SU-DHL-6 (cell line): ENCODE results near the gene MIGA2.
A peak's percentile ranks its signal among the peaks of the same experiment; 100 is the strongest.
"Not testable (repeated sequence)": the region's sequence is repeated elsewhere in the genome, so short reads cannot be mapped to it uniquely, and the experiment has no call there.

ENCODE experiments used
- H2AFZ ChIP-seq: fragments of 200-600 bp; sonication (generic); 2 replicates; pipeline ENCODE4 v1.6.1; 2014; ENCODE audit warnings: low read depth, mild to moderate bottlenecking, moderate library complexity, mixed read lengths, antibody characterized with exemption, low read length; ENCODE audit not compliant: severe bottlenecking
- H3F3A ChIP-seq: fragments of 200-600 bp; shearing (Covaris generic); 2 replicates; pipeline ENCODE4 v1.6.0; 2016; ENCODE audit warnings: antibody characterized with exemption, mild to moderate bottlenecking; ENCODE audit not compliant: insufficient read depth
- H3K27ac ChIP-seq: fragments of 200-600 bp; sonication (generic); 2 replicates; pipeline ENCODE4 v1.5.1; 2016; ENCODE audit warnings: low read depth, mild to moderate bottlenecking, low read length, moderate library complexity, mixed read lengths
- H3K27me3 ChIP-seq: fragments of 200-600 bp; sonication (generic), shearing (Covaris generic); 2 replicates; pipeline ENCODE4 v1.6.0; 2014; ENCODE audit warnings: mild to moderate bottlenecking, low read length
- H3K36me3 ChIP-seq: fragments of 200-600 bp; sonication (generic); 2 replicates; pipeline ENCODE4 v1.6.1; 2014; ENCODE audit warnings: mild to moderate bottlenecking, low read length, mixed read lengths
- H3K4me2 ChIP-seq: fragments of 300-600, 200-600 bp; shearing (Covaris generic), sonication (generic); 2 replicates; pipeline ENCODE4 v1.6.0; 2014; ENCODE audit warnings: low read length, low read depth, mild to moderate bottlenecking; ENCODE audit not compliant: poor library complexity, severe bottlenecking
- H3K4me3 ChIP-seq: fragments of 200-600 bp; sonication (generic); 2 replicates; pipeline ENCODE4 v1.5.1; 2014; ENCODE audit warnings: antibody characterized with exemption, low read length, mild to moderate bottlenecking, mixed read lengths; ENCODE audit not compliant: insufficient read depth, poor library complexity, severe bottlenecking
- H3K79me2 ChIP-seq: fragments of 200-600 bp; sonication (generic); 2 replicates; pipeline ENCODE4 v1.6.1; 2014; ENCODE audit warnings: mild to moderate bottlenecking, low read length, moderate library complexity; ENCODE audit not compliant: insufficient read depth
- H3K9ac ChIP-seq: fragments of 200-600 bp; sonication (generic); 2 replicates; pipeline ENCODE4 v1.7.0; 2014; ENCODE audit warnings: mild to moderate bottlenecking, low read length
- H3K9me2 ChIP-seq: fragments of 200-600 bp; sonication (generic); replicated peaks from 2 replicates; pipeline ENCODE4 v1.6.1; 2014; ENCODE audit warnings: low read length; ENCODE audit not compliant: insufficient read depth
- H3K9me3 ChIP-seq: fragments of 200-600 bp; sonication (generic); 2 replicates; pipeline ENCODE4 v1.6.1; 2014; ENCODE audit warnings: low read length, mixed read lengths; ENCODE audit not compliant: insufficient read depth
- H4K20me1 ChIP-seq: fragments of 200-600 bp; sonication (generic); 2 replicates; pipeline ENCODE4 v1.6.1; 2014; ENCODE audit warnings: low read depth, mild to moderate bottlenecking, antibody characterized with exemption, low read length, moderate library complexity, mixed read lengths
- EZH2phosphoT487 ChIP-seq: fragments of 200-600 bp; sonication (generic), shearing (Covaris generic); conservative IDR thresholded peaks from 2 replicates; pipeline ENCODE4 v1.6.1; 2018; ENCODE audit warnings: mild to moderate bottlenecking, antibody characterized with exemption, low read length, moderate library complexity, mixed read lengths
- TF ChIP-seq, protein P1 (sequence below): fragments of 200-600 bp; sonication (generic); IDR thresholded peaks from one replicate; pipeline ENCODE4 v1.5.1; 2017; ENCODE audit warnings: antibody characterized with exemption, mild to moderate bottlenecking, low read length, moderate library complexity; ENCODE audit not compliant: insufficient read depth, poor library complexity, severe bottlenecking

Gene MIGA2

GRCh38 chr9:129032541-129033159, 3.8 kb upstream of the MIGA2 start:
- Histone ChIP-seq H3K79me2 (peaks cover 2% of the 10 kb centered on the region), H3K9ac (no peak overlapping the region), H3K9me2 (no peaks in the 10 kb centered on the region), H3K36me3 (no peaks in the 10 kb centered on the region), H3K4me2 (no peak overlapping the region), H3F3A (no peaks in the 10 kb centered on the region), H3K9me3 (no peaks in the 10 kb centered on the region), H3K4me3 (no peak overlapping the region), H2AFZ (no peak overlapping the region), H4K20me1 (no peaks in the 10 kb centered on the region), H3K27ac (no peak overlapping the region), H3K27me3 (no peaks in the 10 kb centered on the region)
- TF ChIP-seq, protein P1, sequence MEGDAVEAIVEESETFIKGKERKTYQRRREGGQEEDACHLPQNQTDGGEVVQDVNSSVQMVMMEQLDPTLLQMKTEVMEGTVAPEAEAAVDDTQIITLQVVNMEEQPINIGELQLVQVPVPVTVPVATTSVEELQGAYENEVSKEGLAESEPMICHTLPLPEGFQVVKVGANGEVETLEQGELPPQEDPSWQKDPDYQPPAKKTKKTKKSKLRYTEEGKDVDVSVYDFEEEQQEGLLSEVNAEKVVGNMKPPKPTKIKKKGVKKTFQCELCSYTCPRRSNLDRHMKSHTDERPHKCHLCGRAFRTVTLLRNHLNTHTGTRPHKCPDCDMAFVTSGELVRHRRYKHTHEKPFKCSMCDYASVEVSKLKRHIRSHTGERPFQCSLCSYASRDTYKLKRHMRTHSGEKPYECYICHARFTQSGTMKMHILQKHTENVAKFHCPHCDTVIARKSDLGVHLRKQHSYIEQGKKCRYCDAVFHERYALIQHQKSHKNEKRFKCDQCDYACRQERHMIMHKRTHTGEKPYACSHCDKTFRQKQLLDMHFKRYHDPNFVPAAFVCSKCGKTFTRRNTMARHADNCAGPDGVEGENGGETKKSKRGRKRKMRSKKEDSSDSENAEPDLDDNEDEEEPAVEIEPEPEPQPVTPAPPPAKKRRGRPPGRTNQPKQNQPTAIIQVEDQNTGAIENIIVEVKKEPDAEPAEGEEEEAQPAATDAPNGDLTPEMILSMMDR, result no peak

DNA sequence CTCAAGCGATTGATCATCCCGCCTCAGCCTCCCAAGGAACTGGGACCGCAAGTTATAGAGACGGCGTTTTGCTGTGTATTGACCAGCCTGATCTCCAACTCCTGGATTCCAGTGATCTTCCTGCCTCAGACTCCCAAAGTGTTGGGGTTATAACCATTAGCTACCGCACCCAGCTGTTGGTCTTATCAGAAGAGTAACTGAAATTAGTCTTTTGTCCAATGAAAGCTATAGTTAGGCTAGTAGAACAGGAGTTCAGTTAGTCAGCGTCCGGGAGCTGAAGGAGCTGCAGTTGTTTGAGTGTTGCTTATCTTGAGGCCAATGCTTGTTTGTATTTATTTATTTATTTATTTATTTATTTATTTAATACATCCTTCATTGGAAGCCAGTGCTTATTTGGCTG, 3.2 kb upstream of the MIGA2 start:
- Histone ChIP-seq H3K9me2 (no peaks in the 10 kb centered on the region), H3K4me3 (no peak overlapping the region), H3K9me3 (no peaks in the 10 kb centered on the region), H3F3A (no peaks in the 10 kb centered on the region), H3K4me2 (no peak overlapping the region), H3K79me2 (peaks cover under 1% of the 10 kb centered on the region; the same call in 1 of the 2 replicates), H2AFZ (no peak overlapping the region), H3K27me3 (no peaks in the 10 kb centered on the region), H4K20me1 (no peaks in the 10 kb centered on the region), H3K27ac (no peak overlapping the region), H3K9ac (no peak overlapping the region), H3K36me3 (no peaks in the 10 kb centered on the region)
- no peak for TF ChIP-seq EZH2phosphoT487
- TF ChIP-seq, protein P1, result no peak

DNA sequence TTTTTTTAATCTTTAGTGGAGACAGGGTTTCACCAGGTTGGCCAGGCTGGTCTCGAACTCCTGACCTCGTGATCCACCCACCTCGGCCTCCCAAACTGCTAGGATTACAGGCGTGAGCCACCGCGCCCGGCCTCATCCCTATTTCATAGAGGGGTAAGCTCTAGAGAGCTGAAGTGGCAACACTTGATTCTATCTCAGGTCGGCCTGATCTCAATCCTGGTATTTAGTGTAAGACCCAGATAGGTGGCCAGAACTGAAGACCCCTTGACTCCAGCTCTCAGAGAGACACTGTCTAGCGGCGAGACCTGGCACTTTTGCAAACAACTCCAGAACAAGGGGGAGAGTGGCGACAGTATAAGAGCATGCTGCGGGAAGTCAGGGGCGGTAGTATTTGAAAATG, 588 bp upstream of the MIGA2 start:
- Histone ChIP-seq H3K4me3 (peak overlapping the region; percentile 46), H2AFZ (peak overlapping the region; percentile 100), H3K4me2 (peak overlapping the region; percentile 85), H3K9ac (peak overlapping the region; percentile 80)
- H3K9me3 ChIP-seq, H3K27ac ChIP-seq, H4K20me1 ChIP-seq, H3K27me3 ChIP-seq, H3K36me3 ChIP-seq, H3F3A ChIP-seq, H3K9me2 ChIP-seq, H3K79me2 ChIP-seq: not testable (repeated sequence)

DNA sequence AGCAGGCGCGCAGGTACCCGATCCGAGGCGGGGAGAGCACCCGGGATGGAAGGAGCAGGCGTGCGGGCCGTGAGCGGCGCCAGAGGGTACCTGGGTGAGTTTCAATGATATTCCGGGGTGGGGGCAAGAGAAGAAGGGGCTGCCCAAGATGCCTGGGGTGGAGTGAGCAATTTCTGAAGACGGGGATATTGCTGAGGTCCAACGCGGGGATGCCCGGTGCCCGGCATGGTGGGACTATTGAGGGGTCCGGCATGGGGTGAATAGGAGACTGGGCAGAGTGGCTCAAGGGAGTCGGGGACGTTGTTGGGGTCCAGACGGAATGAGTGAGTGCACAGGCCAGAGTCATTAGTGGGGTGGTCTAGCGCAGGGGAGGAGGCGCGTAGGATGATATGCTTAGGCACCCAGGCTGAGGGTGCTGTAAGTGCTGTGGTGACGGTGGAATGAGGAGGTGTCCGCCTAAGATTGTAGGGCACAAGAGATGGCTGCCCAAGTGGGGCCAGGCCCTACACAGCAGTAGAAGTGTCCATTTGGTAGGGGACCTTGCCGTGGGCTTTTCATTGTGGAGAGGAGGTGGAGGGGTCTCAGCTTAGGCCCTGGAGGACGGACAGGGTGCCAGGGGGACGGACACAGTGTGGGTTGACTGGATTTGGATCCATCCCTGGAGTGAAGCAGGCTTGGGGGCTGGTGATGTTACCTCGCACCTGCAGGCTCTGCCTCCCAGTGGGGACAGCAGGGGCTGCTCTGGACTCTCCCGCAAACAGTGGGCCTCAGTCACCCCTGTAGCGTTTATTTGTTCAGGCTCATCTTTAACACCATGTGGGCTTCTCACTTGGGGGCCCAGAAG, 719 bp downstream of the MIGA2 start:
- H3K27ac ChIP-seq, result no peak overlapping the region
- TF ChIP-seq EZH2phosphoT487, result no peak
- TF ChIP-seq, protein P1, result no peak

More for the DNA sequence above, 719 bp downstream of the MIGA2 start:
- Histone ChIP-seq H3K79me2 (peaks cover 4% of the 10 kb centered on the region), H3F3A (no peaks in the 10 kb centered on the region), H2AFZ (peak overlapping the region; percentile 55), H3K4me2 (peak overlapping the region; percentile 71), H4K20me1 (no peaks in the 10 kb centered on the region), H3K4me3 (peak overlapping the region; percentile 76), H3K9ac (peak overlapping the region; percentile 80), H3K27me3 (no peaks in the 10 kb centered on the region), H3K36me3 (no peaks in the 10 kb centered on the region), H3K9me3 (no peaks in the 10 kb centered on the region), H3K9me2 (no peaks in the 10 kb centered on the region)
